Esophagus squamous epithelium (tissue), 5 donors: ENCODE data around the gene JAZF1. TPM values are rescaled to one million over a fixed set of nuclear protein-coding genes. Genes with fewer than 3 reads are reported as not detected.

Source experiments
- DNase-seq: peaks from one replicate; lab custom pipeline; 2025; lab: John Stamatoyannopoulos, UW
- H3K27ac ChIP-seq, 4 donors: fragments of 200-600 bp; sonication (generic); one replicate each; pipeline ENCODE4 v1.5.1; 2016 to 2019; ENCODE audit warnings: mild to moderate bottlenecking in 1 of 4
- H3K27me3 ChIP-seq, 4 donors: fragments of 200-600 bp; sonication (generic); 1 replicate in 3 of 4; 2 replicates in 1 of 4; pipeline versions ENCODE4 v1.5.1 to v1.6.0; 2017 to 2021; ENCODE audit warnings: antibody characterized with exemption in 1 of 4
- H3K36me3 ChIP-seq, 3 donors: fragments of 200-600 bp; sonication (generic); one replicate each; pipeline ENCODE4 v1.5.1; 2016 to 2019
- H3K4me1 ChIP-seq, 3 donors: fragments of 200-600 bp; sonication (generic); one replicate each; pipeline ENCODE4 v1.5.1; 2017 to 2019
- H3K4me3 ChIP-seq, 4 donors: fragments of 200-600 bp; sonication (generic); 1 replicate in 3 of 4; 2 replicates in 1 of 4; pipeline ENCODE4 v1.5.1; 2016 to 2019; ENCODE audit warnings: mild to moderate bottlenecking in 2 of 4, moderate library complexity in 1 of 4
- H3K9me3 ChIP-seq, 3 donors: fragments of 200-600 bp; sonication (generic); one replicate each; pipeline ENCODE4 v1.5.1; 2016 to 2019
- CTCF ChIP-seq, 6 experiments: fragments of 450-650 bp in 4 of 6; fragments of 200-600 bp in 2 of 6; sonication (generic) in 2 of 6; IDR thresholded peaks; one replicate each; pipeline ENCODE4 v1.5.1; 2016 to 2019; ENCODE audit warnings: antibody characterized with exemption in 6 of 6, mild to moderate bottlenecking in 4 of 6, moderate library complexity in 4 of 6
- POLR2A ChIP-seq, 4 donors: fragments of 450-650 bp; IDR thresholded peaks; one replicate each; pipeline ENCODE4 v1.6.1; 2017; ENCODE audit warnings: antibody characterized with exemption in 4 of 4, mild to moderate bottlenecking in 4 of 4, moderate library complexity in 3 of 4
- WGBS, 2 donors: methylation state at CpG; one replicate each; pipeline ENCODE4 v1.1.5; 2018; 5-methylcytosine and 5-hydroxymethylcytosine counted together
- intact Hi-C: fragments of 100-400 bp; cut with DNase I; formaldehyde crosslinking; loops from one replicate; pipeline ENCODE4 v1.15.0; 2022
- total RNA-seq, 4 donors: library from RNA; depleted of rRNA; stranded (reverse); fragments of >200 nt; gene quantifications; one replicate each; pipeline ENCODE4 v1.1.0, GENCODE V29; 2016
- donor health status: DM: yes; HTN: yes; CAD: no.

JAZF1 gene
- total RNA-seq, 4 donors from 2014 or later, result 1.3 to 8.6 (median 2.0) TPM

GRCh38 chr7:28045592-28045991 is 135.0 kb downstream of the JAZF1 start:
- DNase-seq, result no peak
- H3K27me3 ChIP-seq, result no peaks in the 10 kb centered on the region
- no peaks in the 10 kb centered on the region for H3K9me3 ChIP-seq
- WGBS, 2 donors, result 89 to 92% methylated on average over 4 of the region's 4 CpGs
- intact Hi-C loops, result no loop called here
- no peak overlapping the region for H3K27ac ChIP-seq
- TF ChIP-seq CTCF (IDR thresholded peaks at IDR 0.05) (no peak), POLR2A (IDR thresholded peaks at IDR 0.05) (no peak)
- H3K4me3 ChIP-seq, result no peak overlapping the region
- no peaks in the 10 kb centered on the region for H3K36me3 ChIP-seq
- no peaks in the 10 kb centered on the region for H3K4me1 ChIP-seq

- H3K27me3 ChIP-seq, result no peaks in the 10 kb centered on the region
- DNase-seq, result no peak
- TF ChIP-seq CTCF (IDR thresholded peaks at IDR 0.05), result no peak
- TF ChIP-seq POLR2A (IDR thresholded peaks at IDR 0.05), result no peak
- no peaks in the 10 kb centered on the region for H3K36me3 ChIP-seq
- H3K27ac ChIP-seq, result no peak overlapping the region
- H3K4me3 ChIP-seq, result no peak overlapping the region
- no peaks in the 10 kb centered on the region for H3K4me1 ChIP-seq
- H3K9me3 ChIP-seq, result no peaks in the 10 kb centered on the region
- intact Hi-C loops, result no loop called here
These were observed 135.8 kb downstream of the JAZF1 start for GRCh38 chr7:28044825-28045224.

GRCh38 chr7:28042721-28043120 is 137.9 kb downstream of the JAZF1 start:
- intact Hi-C loops, result no loop called here
- no peak overlapping the region for H3K4me3 ChIP-seq
- no peak for DNase-seq
- H3K27ac ChIP-seq, result no peak overlapping the region
- H3K9me3 ChIP-seq, result no peaks in the 10 kb centered on the region
- WGBS, 2 donors, result 87 to 92% methylated on average over 1 of the region's 1 CpG
- TF ChIP-seq CTCF (IDR thresholded peaks at IDR 0.05), result no peak
- TF ChIP-seq POLR2A (IDR thresholded peaks at IDR 0.05), result no peak
- no peaks in the 10 kb centered on the region for H3K27me3 ChIP-seq
- peaks cover 0 to 7% (median 4%) of the 10 kb centered on the region in 3 donors for H3K4me1 ChIP-seq
- no peaks in the 10 kb centered on the region for H3K36me3 ChIP-seq

- intact Hi-C loops, result no loop called here
- WGBS, 2 donors, result 68 to 80% methylated on average over 5 of the region's 5 CpGs
- no peaks in the 10 kb centered on the region for H3K9me3 ChIP-seq
- no peak for DNase-seq
- H3K4me1 ChIP-seq, result peaks cover 3 to 17% (median 9%) of the 10 kb centered on the region in 3 donors
- no peak overlapping the region for H3K4me3 ChIP-seq
- TF ChIP-seq POLR2A (IDR thresholded peaks at IDR 0.05), result no peak
- no peak for TF ChIP-seq CTCF (IDR thresholded peaks at IDR 0.05)
- no peaks in the 10 kb centered on the region for H3K36me3 ChIP-seq
- H3K27ac ChIP-seq, result no peak overlapping the region
- no peaks in the 10 kb centered on the region for H3K27me3 ChIP-seq
These were observed 138.9 kb downstream of the JAZF1 start for GRCh38 chr7:28041508-28042314.

GRCh38 chr7:28038175-28038797 is 142.3 kb downstream of the JAZF1 start:
- H3K9me3 ChIP-seq, result no peaks in the 10 kb centered on the region
- H3K36me3 ChIP-seq, result no peaks in the 10 kb centered on the region
- no peaks in the 10 kb centered on the region for H3K27me3 ChIP-seq
- intact Hi-C loops, result no loop called here
- no peak for DNase-seq
- 45 to 64% methylated on average over 1 of the region's 1 CpG for WGBS, 2 donors
- H3K4me1 ChIP-seq, result peaks cover 7 to 26% (median 13%) of the 10 kb centered on the region in 3 donors
- TF ChIP-seq POLR2A (IDR thresholded peaks at IDR 0.05) (no peak), CTCF (IDR thresholded peaks at IDR 0.05) (no peak)
- H3K4me3 ChIP-seq, result no peak overlapping the region
- peak overlapping the region in 1 of 4 donors; percentile 78 for H3K27ac ChIP-seq
